ENCODE measurements around the gene UGT3A2.
"Not testable (repeated sequence)": the region's sequence is repeated elsewhere in the genome, so short reads cannot be mapped to it uniquely, and the experiment has no call there.

The UGT3A2 gene

GRCh38 chr5:36035696-36036095 lies 31.0 kb downstream of the UGT3A2 start:
- TF ChIP-seq CTCF (IDR thresholded peaks at IDR 0.05; ENCODE audit: low read depth, low read length): no peak
- Histone ChIP-seq H3K4me1 (no peaks in the 10 kb centered on the region), H3K27me3 (no peaks in the 10 kb centered on the region), H3K4me3 (ENCODE audit: low read depth, low read length) (no peak overlapping the region), H3K9me3 (no peaks in the 10 kb centered on the region), H3K36me3 (no peaks in the 10 kb centered on the region)
- no peak for DNase-seq

DNA sequence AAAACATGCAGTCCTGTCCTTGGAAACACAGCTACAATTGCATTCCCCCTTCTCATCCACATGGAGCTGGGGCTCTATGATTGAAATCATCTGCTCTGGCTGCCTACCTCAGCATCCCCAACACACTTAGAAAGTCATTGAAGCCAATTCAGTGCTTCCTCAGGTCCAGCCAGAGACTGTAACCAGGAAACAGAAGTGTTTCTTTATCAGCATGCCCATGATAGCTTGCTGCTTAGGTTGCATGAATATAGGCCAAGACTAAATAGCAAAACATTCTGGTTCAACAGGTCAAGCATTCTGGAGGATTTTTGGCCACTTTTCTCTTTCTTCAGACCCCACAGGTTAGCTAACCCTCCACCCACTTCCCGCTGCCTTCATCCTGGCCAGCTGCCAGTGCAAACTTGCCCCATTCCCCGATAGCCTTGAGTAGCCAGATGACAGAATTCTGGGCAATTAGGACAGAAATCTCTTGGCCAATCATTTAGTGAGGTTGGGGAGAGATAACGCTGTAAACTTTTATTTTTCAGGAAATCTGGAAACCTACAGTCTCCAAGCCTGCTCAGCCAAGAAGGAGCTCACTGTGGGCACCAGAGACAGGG lies 32.0 kb downstream of the UGT3A2 start:
- not testable (repeated sequence) for H3K9me3 ChIP-seq; H3K36me3 ChIP-seq; DNase-seq; H3K4me1 ChIP-seq; H3K27me3 ChIP-seq; H3K4me3 ChIP-seq (ENCODE audit: low read depth, low read length)

DNA sequence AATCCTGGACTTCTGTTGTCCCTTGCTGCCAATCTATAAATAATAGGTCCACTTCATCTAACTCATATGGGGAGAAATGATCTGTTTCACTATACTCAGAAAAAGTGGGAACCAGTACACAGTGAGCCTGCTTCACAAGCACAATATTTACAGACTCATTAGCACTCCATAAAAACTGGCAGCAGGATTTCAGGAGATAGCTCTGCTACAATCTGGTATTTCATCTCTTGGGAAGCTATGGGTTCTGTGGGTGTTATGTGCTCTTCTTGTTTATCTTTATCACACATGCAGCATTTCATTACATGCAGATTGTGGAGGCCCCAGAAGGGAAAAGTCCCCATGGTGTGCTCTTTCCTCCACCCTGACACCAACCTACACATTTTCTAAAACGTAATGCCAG lies 33.2 kb downstream of the UGT3A2 start:
- Histone ChIP-seq H3K4me1 (no peaks in the 10 kb centered on the region), H3K27me3 (no peaks in the 10 kb centered on the region), H3K9me3 (no peaks in the 10 kb centered on the region), H3K36me3 (no peaks in the 10 kb centered on the region), H3K4me3 (ENCODE audit: low read depth, low read length) (no peak overlapping the region)
- TF ChIP-seq CTCF (IDR thresholded peaks at IDR 0.05; ENCODE audit: low read depth, low read length): no peak
- DNase-seq: no peak

DNA sequence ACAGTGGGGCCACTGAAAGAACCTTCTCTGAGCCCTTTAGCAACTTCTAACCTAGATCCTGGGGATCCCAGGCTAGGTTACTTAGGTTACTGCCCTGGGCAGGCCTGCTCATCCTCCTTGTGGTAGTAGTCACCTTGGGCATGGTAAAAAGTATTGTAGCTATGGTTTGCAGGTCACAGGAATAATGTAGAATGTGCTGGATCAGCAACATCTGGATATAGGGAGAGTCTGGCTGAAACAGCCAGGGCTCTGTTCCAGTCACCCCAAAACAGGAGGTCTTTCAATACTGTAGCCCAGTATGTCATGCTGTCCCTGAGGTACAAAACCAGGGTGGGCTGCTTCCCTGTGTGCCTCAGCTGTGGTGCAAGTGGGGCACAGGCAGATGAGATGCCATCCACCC lies 33.6 kb downstream of the UGT3A2 start:
- Histone ChIP-seq H3K27me3 (no peaks in the 10 kb centered on the region), H3K4me3 (ENCODE audit: low read depth, low read length) (no peak overlapping the region), H3K9me3 (no peaks in the 10 kb centered on the region), H3K4me1 (no peaks in the 10 kb centered on the region), H3K36me3 (no peaks in the 10 kb centered on the region)
- no peak for DNase-seq
- TF ChIP-seq CTCF (IDR thresholded peaks at IDR 0.05; ENCODE audit: low read depth, low read length): no peak

- no peaks in the 10 kb centered on the region for H3K27me3 ChIP-seq
- DNase-seq: no peak
- TF ChIP-seq CTCF (IDR thresholded peaks at IDR 0.05; ENCODE audit: low read depth, low read length): no peak
- H3K9me3 ChIP-seq: no peaks in the 10 kb centered on the region
- no peak overlapping the region for H3K4me3 ChIP-seq (ENCODE audit: low read depth, low read length)
- H3K4me1 ChIP-seq: no peaks in the 10 kb centered on the region
- no peaks in the 10 kb centered on the region for H3K36me3 ChIP-seq
These were observed 35.5 kb downstream of the UGT3A2 start for GRCh38 chr5:36031223-36031622.

DNA sequence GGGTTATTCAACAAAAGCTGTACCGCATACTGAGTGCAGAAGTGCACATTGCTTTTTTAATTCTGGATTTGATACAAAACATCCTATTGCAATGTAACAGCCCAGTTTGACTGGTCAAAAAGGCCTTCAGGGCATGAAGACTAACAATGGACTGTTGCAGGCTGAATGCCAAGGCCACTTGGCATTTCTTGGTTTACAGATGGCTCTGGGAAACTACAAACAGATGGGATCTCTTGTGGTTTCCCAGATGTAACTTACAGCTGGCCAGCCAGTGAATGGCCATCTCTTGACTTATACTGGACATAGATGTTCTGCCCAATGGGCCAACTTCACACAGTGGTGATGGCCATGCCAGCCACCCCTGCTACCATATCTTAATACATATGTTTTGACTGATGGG lies 36.8 kb downstream of the UGT3A2 start:
- TF ChIP-seq CTCF (IDR thresholded peaks at IDR 0.05; ENCODE audit: low read depth, low read length): no peak
- no peak for DNase-seq
- no peaks in the 10 kb centered on the region for H3K9me3 ChIP-seq
- H3K27me3 ChIP-seq: no peaks in the 10 kb centered on the region
- H3K4me3 ChIP-seq (ENCODE audit: low read depth, low read length): no peak overlapping the region
- no peaks in the 10 kb centered on the region for H3K4me1 ChIP-seq
- no peaks in the 10 kb centered on the region for H3K36me3 ChIP-seq

Data from BE2C (cell line).